HEK293 (cell line): ENCODE results near the gene AGK.

Experiments used
- CTCF ChIA-PET: fragments of 350-600 bp; formaldehyde crosslinking; extraction: SDS; loops from one replicate; lab custom pipeline; 2021; ENCODE audit warnings: antibody characterized with exemption; lab: Yijun Ruan, JAX
- POLR2A ChIA-PET: fragments of 300-600 bp; formaldehyde crosslinking; extraction: SDS; loops from one replicate; lab custom pipeline; 2020; ENCODE audit warnings: antibody characterized with exemption, inconsistent platforms; lab: Yijun Ruan, JAX
- H3K27ac ChIP-seq: fragments of 200-500 bp; sonication (Bioruptor generic); 2 replicates; pipeline ENCODE4 v1.5.1; 2014; ENCODE audit warnings: low read depth, low read length, control low read depth, inconsistent platforms; ENCODE audit errors: extremely low read depth
- H3K36me3 ChIP-seq, 2 experiments: fragments of 200-500 bp in 1 of 2; sonication (Bioruptor generic) in 1 of 2; 1 replicate in 1 of 2; 2 replicates in 1 of 2; pipeline ENCODE4 v1.5.1; 2014 to 2017; ENCODE audit warnings: inconsistent platforms in 2 of 2, low read length in 2 of 2; ENCODE audit not compliant: control insufficient read depth in 2 of 2, insufficient read depth in 1 of 2
- H3K4me1 ChIP-seq: fragments of 200-500 bp; sonication (Bioruptor generic); 2 replicates; pipeline ENCODE4 v1.5.1; 2014; ENCODE audit warnings: mild to moderate bottlenecking, low read length, inconsistent platforms; ENCODE audit not compliant: control insufficient read depth, insufficient read depth
- H3K4me3 ChIP-seq: 2 replicates; pipeline ENCODE4 v1.5.1; 2011; ENCODE audit warnings: low read depth, mild to moderate bottlenecking, control low read depth, low read length, moderate library complexity
- H3K9me3 ChIP-seq: fragments of 200-500 bp; sonication (Bioruptor generic); 2 replicates; pipeline ENCODE4 v1.5.1; 2014; ENCODE audit warnings: low read depth, low read length, inconsistent platforms; ENCODE audit not compliant: control insufficient read depth, insufficient read depth
- GLI4 ChIP-seq: fragments of 450-650 bp; formaldehyde crosslinking; IDR thresholded peaks from 2 replicates; pipeline ENCODE4 v1.5.1; 2016; ENCODE audit warnings: missing biosample characterization, missing genetic modification characterization
- OSR2 ChIP-seq: fragments of 450-650 bp; formaldehyde crosslinking; IDR thresholded peaks from 2 replicates; pipeline ENCODE4 v1.5.1; 2016; ENCODE audit warnings: missing biosample characterization, missing genetic modification characterization
- OVOL3 ChIP-seq: fragments of 450-650 bp; formaldehyde crosslinking; IDR thresholded peaks from 2 replicates; pipeline ENCODE4 v1.5.1; 2016; ENCODE audit warnings: missing biosample characterization, missing genetic modification characterization
- PRDM4 ChIP-seq: fragments of 450-650 bp; formaldehyde crosslinking; IDR thresholded peaks from 2 replicates; pipeline ENCODE4 v1.5.1; 2017; ENCODE audit warnings: missing biosample characterization, missing genetic modification characterization
- SCRT2 ChIP-seq: fragments of 450-650 bp; formaldehyde crosslinking; IDR thresholded peaks from 2 replicates; pipeline ENCODE4 v1.5.1; 2016; ENCODE audit warnings: missing biosample characterization, missing genetic modification characterization
- SETDB1 ChIP-seq: IDR thresholded peaks from one replicate; pipeline ENCODE4 v1.6.1; 2017; ENCODE audit warnings: mild to moderate bottlenecking, low read length, moderate library complexity, mixed read lengths; ENCODE audit not compliant: insufficient read length
- YY1 ChIP-seq: fragments of 450-650 bp; formaldehyde crosslinking; IDR thresholded peaks from 2 replicates; pipeline ENCODE4 v1.5.1; 2018; ENCODE audit warnings: missing biosample characterization, missing genetic modification characterization
- ZFP41 ChIP-seq: fragments of 450-650 bp; formaldehyde crosslinking; IDR thresholded peaks from 2 replicates; pipeline ENCODE4 v1.5.1; 2016; ENCODE audit warnings: missing biosample characterization, missing genetic modification characterization, borderline replicate concordance
- ZNF112 ChIP-seq: fragments of 450-650 bp; formaldehyde crosslinking; IDR thresholded peaks from 2 replicates; pipeline ENCODE4 v1.5.0; 2017; ENCODE audit warnings: missing biosample characterization, missing genetic modification characterization
- ZNF133 ChIP-seq: fragments of 450-650 bp; formaldehyde crosslinking; IDR thresholded peaks from 2 replicates; pipeline ENCODE4 v1.5.1; 2016; ENCODE audit warnings: missing biosample characterization, missing genetic modification characterization
- ZNF184 ChIP-seq: fragments of 450-650 bp; IDR thresholded peaks from 2 replicates; pipeline ENCODE4 v1.5.1; 2018; ENCODE audit warnings: missing biosample characterization, mild to moderate bottlenecking, missing genetic modification characterization
- ZNF221 ChIP-seq: fragments of 450-650 bp; formaldehyde crosslinking; IDR thresholded peaks from 2 replicates; pipeline ENCODE4 v1.5.1; 2017; ENCODE audit warnings: missing biosample characterization, missing genetic modification characterization, borderline replicate concordance
- ZNF23 ChIP-seq: fragments of 450-650 bp; formaldehyde crosslinking; IDR thresholded peaks from 2 replicates; pipeline ENCODE4 v1.5.1; 2016; ENCODE audit warnings: missing biosample characterization, missing genetic modification characterization, borderline replicate concordance
- ZNF302 ChIP-seq: fragments of 450-650 bp; formaldehyde crosslinking; IDR thresholded peaks from 2 replicates; pipeline ENCODE4 v1.5.1; 2016; ENCODE audit warnings: missing biosample characterization, missing genetic modification characterization, low read depth
- ZNF335 ChIP-seq: fragments of 450-650 bp; formaldehyde crosslinking; conservative IDR thresholded peaks from 2 replicates; pipeline ENCODE4 v1.5.1; 2016; ENCODE audit warnings: missing biosample characterization, missing genetic modification characterization
- ZNF350 ChIP-seq: fragments of 450-650 bp; formaldehyde crosslinking; IDR thresholded peaks from 2 replicates; pipeline ENCODE4 v1.5.0; 2017; ENCODE audit warnings: missing biosample characterization, mild to moderate bottlenecking, missing genetic modification characterization
- ZNF48 ChIP-seq: fragments of 450-650 bp; formaldehyde crosslinking; IDR thresholded peaks from 2 replicates; pipeline ENCODE4 v1.5.1; 2016; ENCODE audit warnings: missing biosample characterization, missing genetic modification characterization
- ZNF561 ChIP-seq: fragments of 450-650 bp; IDR thresholded peaks from 2 replicates; pipeline ENCODE4 v1.5.1; 2018; ENCODE audit warnings: missing biosample characterization, missing genetic modification characterization, borderline replicate concordance
- ZNF664 ChIP-seq: fragments of 450-650 bp; formaldehyde crosslinking; IDR thresholded peaks from 2 replicates; pipeline ENCODE4 v1.5.1; 2016; ENCODE audit warnings: missing biosample characterization, missing genetic modification characterization
- ZNF677 ChIP-seq: fragments of 450-650 bp; IDR thresholded peaks from 2 replicates; pipeline ENCODE4 v1.5.0; 2018; ENCODE audit warnings: missing biosample characterization, mild to moderate bottlenecking, missing genetic modification characterization, moderate library complexity
- ZNF701 ChIP-seq: fragments of 450-650 bp; formaldehyde crosslinking; IDR thresholded peaks from 2 replicates; pipeline ENCODE4 v1.5.1; 2016; ENCODE audit warnings: missing biosample characterization, missing genetic modification characterization
- ZNF747 ChIP-seq: fragments of 450-650 bp; formaldehyde crosslinking; IDR thresholded peaks from 2 replicates; pipeline ENCODE4 v1.5.1; 2016; ENCODE audit warnings: missing biosample characterization, missing genetic modification characterization
- ZNF843 ChIP-seq: fragments of 450-650 bp; formaldehyde crosslinking; IDR thresholded peaks from 2 replicates; pipeline ENCODE4 v1.5.1; 2016; ENCODE audit warnings: missing biosample characterization, missing genetic modification characterization
- ZSCAN23 ChIP-seq: fragments of 450-650 bp; formaldehyde crosslinking; IDR thresholded peaks from 2 replicates; pipeline ENCODE4 v1.5.1; 2016; ENCODE audit warnings: missing biosample characterization, missing genetic modification characterization
- TF ChIP-seq, protein P1 (sequence below): fragments of 450-650 bp; formaldehyde crosslinking; IDR thresholded peaks from 2 replicates; pipeline ENCODE4 v1.5.1; 2016; ENCODE audit warnings: missing biosample characterization, missing genetic modification characterization, borderline replicate concordance
- TF ChIP-seq, protein P2 (sequence below): fragments of 450-650 bp; IDR thresholded peaks from 2 replicates; pipeline ENCODE4 v1.5.1; 2018; ENCODE audit warnings: missing biosample characterization, missing genetic modification characterization

AGK gene

GRCh38 chr7:141691540-141691939 is 140.3 kb downstream of the AGK start:
- ChIA-PET CTCF (interaction anchor here (0.5 kb wide), 1 partner anchor 158 kb away, joined by 3 read pairs; no protein-coding TSS in a partner anchor), POLR2A (no interaction called here)
- H3K4me3 ChIP-seq = no peak overlapping the region
- TF ChIP-seq ZNF843 (tag by site-specific recombination) (no peak), ZNF221 (tag by site-specific recombination) (no peak), ZFP41 (tag by site-specific recombination) (no peak), PRDM4 (tag by site-specific recombination) (no peak)
- TF ChIP-seq, protein P1, sequence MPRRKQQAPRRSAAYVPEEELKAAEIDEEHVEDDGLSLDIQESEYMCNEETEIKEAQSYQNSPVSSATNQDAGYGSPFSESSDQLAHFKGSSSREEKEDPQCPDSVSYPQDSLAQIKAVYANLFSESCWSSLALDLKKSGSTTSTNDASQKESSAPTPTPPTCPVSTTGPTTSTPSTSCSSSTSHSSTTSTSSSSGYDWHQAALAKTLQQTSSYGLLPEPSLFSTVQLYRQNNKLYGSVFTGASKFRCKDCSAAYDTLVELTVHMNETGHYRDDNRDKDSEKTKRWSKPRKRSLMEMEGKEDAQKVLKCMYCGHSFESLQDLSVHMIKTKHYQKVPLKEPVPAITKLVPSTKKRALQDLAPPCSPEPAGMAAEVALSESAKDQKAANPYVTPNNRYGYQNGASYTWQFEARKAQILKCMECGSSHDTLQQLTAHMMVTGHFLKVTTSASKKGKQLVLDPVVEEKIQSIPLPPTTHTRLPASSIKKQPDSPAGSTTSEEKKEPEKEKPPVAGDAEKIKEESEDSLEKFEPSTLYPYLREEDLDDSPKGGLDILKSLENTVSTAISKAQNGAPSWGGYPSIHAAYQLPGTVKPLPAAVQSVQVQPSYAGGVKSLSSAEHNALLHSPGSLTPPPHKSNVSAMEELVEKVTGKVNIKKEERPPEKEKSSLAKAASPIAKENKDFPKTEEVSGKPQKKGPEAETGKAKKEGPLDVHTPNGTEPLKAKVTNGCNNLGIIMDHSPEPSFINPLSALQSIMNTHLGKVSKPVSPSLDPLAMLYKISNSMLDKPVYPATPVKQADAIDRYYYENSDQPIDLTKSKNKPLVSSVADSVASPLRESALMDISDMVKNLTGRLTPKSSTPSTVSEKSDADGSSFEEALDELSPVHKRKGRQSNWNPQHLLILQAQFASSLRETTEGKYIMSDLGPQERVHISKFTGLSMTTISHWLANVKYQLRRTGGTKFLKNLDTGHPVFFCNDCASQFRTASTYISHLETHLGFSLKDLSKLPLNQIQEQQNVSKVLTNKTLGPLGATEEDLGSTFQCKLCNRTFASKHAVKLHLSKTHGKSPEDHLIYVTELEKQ = no peak
- no peaks in the 10 kb centered on the region for H3K36me3 ChIP-seq
- no peak overlapping the region for H3K27ac ChIP-seq
- peaks cover 4% of the 10 kb centered on the region; the same call in 1 of the 2 replicates for H3K4me1 ChIP-seq
- H3K9me3 ChIP-seq = no peaks in the 10 kb centered on the region

GRCh38 chr7:141691961-141692360 is 140.8 kb downstream of the AGK start:
- H3K36me3 ChIP-seq = no peaks in the 10 kb centered on the region
- no peak overlapping the region for H3K27ac ChIP-seq
- ChIA-PET POLR2A (no interaction called here), CTCF (no interaction called here)
- H3K4me3 ChIP-seq = no peak overlapping the region
- TF ChIP-seq ZNF23 (no peak), ZNF677 (tag by site-specific recombination) (no peak), ZNF664 (tag by site-specific recombination) (no peak), GLI4 (tag by site-specific recombination) (no peak), OVOL3 (tag by site-specific recombination) (no peak)
- no peaks in the 10 kb centered on the region for H3K9me3 ChIP-seq
- H3K4me1 ChIP-seq = peaks cover 3% of the 10 kb centered on the region; the same call in 1 of the 2 replicates

DNA sequence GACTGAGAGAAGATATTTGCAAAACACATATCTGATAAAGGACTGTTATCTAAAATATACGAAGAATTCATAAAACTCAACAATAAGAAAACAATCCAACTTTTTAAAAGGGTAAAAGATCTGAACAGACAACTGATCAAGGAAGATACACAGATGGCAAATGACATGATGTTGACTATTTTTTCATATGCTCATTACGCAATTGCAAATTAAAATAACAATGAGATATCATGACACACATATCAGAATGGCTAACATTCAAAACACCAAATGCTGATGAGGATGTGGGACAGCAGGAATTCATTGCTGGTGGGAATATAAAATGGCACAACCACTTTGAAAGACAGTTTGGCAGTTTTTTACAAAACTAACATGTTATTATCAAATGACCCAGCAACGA is 141.9 kb downstream of the AGK start:
- no peak for TF ChIP-seq ZNF350 (tag by site-specific recombination)
- no peak for TF ChIP-seq ZNF302
- TF ChIP-seq ZSCAN23 = no peak
- no peak for TF ChIP-seq ZNF335 (tag by site-specific recombination)
- TF ChIP-seq, protein P2, sequence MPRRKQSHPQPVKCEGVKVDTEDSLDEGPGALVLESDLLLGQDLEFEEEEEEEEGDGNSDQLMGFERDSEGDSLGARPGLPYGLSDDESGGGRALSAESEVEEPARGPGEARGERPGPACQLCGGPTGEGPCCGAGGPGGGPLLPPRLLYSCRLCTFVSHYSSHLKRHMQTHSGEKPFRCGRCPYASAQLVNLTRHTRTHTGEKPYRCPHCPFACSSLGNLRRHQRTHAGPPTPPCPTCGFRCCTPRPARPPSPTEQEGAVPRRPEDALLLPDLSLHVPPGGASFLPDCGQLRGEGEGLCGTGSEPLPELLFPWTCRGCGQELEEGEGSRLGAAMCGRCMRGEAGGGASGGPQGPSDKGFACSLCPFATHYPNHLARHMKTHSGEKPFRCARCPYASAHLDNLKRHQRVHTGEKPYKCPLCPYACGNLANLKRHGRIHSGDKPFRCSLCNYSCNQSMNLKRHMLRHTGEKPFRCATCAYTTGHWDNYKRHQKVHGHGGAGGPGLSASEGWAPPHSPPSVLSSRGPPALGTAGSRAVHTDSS = no peak
- TF ChIP-seq ZNF112 (tag by site-specific recombination) = no peak
- no peak for TF ChIP-seq ZNF184 (tag by site-specific recombination)
- TF ChIP-seq YY1 (tag by site-specific recombination) = no peak
- no peak for TF ChIP-seq ZNF747 (tag by site-specific recombination)
- TF ChIP-seq ZNF133 = no peak
- no peak for TF ChIP-seq ZNF48 (tag by site-specific recombination)
- TF ChIP-seq ZNF701 (tag by site-specific recombination) = no peak
- no peak for TF ChIP-seq SETDB1
- TF ChIP-seq ZNF561 (tag by site-specific recombination) = no peak
- TF ChIP-seq SCRT2 (tag by site-specific recombination) = no peak
- TF ChIP-seq OSR2 (tag by site-specific recombination) = no peak
- H3K27ac ChIP-seq = no peak overlapping the region
- ChIA-PET CTCF (interaction anchor here (0.6 kb wide), 1 partner anchor 40 kb away, joined by 4 read pairs; no protein-coding TSS in a partner anchor), POLR2A (no interaction called here)
- no peaks in the 10 kb centered on the region for H3K9me3 ChIP-seq
- no peaks in the 10 kb centered on the region for H3K36me3 ChIP-seq
- no peak overlapping the region for H3K4me3 ChIP-seq
- peaks cover 8% of the 10 kb centered on the region for H3K4me1 ChIP-seq
